ENCODE results near the gene TENT4B.
A peak's percentile ranks its signal among the peaks of the same experiment; 100 is the strongest.

Gene TENT4B

DNA sequence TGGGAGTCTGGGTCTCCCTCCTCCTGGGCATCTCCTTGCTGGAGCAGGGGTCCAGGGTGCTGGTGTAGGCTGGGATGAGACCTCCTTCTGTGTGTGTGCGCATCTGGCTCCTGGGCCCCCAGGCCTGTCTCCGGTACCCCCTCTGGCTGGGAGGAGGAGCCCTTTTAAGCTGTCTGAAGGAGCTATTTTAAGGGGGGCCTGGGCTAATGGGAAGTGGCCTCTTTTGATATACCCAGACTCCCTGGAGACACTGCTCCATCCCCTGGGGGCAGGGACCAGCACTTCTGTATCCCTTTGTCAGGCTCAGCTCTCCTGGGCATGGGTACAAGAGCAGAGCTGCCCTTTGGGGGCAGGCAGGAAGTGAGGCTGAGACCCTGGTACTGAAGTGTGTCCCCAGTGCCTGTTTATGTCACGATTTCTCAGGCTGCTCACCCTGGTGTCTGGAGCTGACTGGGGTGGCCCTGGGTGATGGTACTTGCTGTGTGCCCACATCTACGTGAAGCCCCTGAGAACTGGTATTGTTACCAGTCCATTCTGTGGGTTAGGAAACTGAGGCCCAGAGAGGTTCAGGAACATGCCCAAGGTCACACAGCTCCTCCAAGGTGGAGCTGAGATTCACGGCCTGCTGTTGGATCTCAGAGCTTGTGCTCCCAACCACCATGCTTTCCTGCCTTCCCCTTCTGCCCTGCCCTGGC lies 119.7 kb downstream of the TENT4B start:
- DNase-seq: no peak

DNA sequence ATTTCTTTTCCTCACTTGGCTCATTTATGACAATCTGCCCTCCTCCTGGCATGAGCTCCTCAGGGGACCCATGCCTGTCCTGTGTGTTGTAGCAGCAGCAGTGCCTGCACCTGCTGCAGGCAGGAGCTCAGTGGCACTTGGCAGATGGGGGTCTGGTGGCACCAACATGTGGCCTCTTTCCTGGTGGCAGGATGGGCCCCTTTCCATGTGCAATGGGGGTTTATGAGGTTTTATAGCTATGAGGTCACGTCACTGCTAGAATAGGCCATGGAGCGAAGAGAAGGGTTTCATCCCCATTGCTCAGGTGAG lies 120.2 kb downstream of the TENT4B start:
- DNase-seq: no peak

DNA sequence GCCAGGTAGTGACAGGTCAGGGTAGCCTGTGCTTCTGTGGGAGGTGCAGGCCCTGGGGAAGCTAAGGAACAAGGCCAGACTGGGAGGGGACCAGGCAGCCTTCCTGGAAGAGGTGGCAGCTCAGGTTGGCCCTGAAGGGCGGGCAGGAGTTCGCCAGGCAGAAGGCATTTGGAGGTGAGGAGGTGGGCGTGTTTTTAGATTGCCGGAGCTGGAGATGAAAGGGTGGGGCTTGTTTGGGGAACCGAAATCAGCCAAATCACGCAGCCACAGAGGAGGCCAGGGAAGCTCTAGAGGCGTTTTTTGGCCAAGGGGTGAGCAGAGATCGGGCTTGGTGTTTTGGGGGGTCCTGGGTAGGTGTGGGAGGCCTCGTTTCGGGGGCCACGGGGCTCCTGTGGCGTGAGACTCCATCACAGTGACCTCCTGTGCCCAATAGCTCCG lies 120.8 kb downstream of the TENT4B start:
- DNase-seq: peak; percentile 59

DNA sequence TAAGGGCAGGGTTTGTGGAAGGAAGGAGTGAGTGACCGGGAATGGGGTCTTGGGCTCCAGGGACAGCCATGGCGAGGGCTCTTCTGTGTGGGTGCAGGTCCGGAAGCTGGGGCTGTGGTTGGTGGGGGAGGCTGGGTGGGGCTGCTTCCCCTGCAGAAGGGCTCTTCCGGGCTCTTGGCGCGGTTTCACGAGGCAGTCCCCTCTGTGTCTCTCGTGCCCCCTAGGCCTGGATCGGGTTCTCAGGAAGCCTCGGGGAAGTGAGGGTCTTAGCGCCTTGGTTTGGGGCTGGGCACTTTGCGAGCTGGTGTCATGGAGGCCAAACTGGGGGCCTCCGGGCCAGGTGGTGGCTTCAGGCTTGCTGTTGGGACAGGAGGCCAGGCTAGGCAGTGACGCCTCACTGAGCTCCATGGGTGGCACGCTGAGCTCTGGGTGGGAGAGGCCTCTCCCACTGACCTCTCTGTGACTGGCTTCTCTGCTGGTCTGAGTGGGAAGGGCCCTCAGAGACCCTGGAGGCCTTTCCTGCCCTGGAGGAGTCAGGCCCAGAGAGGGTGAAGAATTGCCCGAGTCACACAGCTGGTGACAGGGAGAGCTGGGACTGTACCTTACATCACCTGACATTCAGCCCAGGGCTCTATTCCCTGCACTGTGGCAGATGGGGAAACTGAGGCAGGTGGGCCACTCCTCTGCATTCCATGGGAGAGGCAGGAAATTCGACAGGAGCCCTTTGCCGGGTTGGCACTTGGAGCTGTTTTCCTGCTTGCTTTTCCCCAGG lies 121.4 kb downstream of the TENT4B start:
- DNase-seq: peak; percentile 81

DNA sequence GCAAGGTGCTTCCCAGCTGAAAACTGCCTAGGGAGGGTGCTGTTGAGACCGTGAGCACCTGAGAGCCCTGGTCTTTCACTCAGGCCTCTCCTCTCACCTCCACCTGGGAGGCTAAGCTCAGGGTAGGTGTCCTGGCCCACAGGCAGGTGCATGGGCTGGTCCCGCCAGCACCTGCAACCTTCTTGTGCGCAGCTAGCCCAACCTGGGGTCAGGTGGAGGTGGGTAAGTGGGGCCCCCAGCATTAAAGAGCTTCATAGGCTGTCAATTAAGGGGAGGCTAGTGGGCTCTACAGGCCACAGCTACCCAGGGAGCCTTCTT lies 122.0 kb downstream of the TENT4B start:
- DNase-seq: no peak

DNA sequence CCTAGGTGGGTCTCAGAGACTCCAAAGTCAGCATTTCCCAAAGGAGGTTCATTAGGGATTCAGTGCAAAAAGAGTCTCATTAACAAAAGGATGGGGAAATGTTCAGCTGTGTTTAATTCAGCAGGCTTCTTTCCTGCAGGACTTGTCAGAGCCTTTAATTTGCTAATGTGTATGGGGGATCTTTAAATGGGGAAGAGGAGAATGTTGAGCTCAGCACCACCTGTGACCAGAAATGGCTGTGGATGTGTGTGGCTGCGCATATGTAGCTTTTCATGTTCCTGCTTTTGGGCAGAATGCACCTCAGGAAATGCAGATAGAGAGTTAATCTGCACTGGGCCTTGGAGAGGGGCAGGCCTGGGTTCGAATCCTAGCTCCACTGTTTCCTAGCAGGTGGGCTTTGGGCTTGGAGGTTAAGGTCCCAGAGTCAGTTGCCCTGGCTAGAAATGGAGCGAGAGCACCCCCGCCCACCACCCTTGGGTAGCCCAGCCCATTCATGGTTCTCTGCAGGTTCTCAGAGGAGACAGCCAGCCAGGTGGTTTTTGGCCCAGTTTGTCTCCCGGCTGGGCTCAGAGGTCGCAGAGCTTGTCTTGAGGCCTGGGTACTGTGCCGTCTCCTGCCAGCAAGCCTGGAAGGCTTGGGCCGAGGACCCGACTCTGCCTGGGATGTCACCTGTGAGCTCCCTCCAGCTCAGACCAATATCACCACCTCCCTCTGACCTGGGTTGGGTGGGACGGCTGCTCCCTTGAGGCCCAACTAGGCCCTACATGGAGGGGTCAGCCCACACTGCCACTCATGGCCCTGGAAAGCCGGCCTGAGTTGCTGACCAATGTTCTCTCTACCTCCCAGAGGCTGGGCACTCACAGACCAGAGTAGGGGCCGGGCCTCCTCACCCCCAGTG lies 122.6 kb downstream of the TENT4B start:
- DNase-seq: no peak

DNA sequence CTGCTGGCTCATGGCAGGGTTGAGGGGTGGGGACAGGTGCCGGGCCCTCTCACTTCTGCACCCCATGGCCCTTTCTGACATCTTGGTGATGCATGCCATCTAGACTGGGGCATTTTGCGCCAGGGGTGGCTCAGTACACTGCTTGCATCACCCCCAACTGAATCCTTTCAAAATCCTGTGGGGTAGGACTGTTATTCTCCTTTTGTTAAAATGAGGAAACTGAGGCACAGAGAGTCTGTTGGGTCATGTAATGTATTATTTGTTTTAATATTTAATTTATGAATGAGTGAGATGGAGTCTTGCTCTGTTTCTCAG lies 123.2 kb downstream of the TENT4B start:
- DNase-seq: no peak

DNA sequence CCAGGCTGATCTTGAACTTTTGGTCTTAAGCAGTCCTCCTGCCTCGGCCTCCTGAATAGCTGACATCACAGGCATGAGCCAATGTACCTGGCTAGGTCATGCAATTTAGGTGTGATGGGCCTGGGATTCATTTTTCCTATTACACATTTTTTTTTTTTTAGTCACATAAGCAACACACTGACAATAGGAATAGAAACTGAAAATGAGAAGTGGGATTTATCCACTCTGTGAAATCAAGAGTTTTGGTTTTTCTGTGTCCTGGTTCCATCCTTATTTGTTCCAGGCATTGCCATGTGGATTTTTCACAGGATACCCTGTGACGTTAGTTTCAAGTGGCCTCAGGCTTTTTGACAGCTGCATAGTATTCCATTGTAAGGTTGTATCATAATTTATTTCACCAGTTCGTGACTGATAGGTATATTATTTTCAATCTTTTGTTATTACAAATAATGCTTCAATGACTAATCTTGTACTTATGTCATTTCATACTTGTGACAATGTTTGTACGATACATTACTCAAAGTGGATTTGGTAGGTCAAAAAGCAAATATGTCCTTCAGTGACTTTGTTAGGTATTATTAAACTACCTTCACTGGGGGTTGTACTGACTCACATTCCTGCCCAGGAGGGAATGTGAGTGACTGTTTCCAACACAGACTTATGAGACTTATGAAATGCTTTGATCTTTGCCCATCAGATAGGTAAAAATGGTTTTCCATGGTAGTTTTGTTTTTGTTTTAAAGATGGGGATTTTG lies 123.9 kb downstream of the TENT4B start:
- DNase-seq: no peak

DNA sequence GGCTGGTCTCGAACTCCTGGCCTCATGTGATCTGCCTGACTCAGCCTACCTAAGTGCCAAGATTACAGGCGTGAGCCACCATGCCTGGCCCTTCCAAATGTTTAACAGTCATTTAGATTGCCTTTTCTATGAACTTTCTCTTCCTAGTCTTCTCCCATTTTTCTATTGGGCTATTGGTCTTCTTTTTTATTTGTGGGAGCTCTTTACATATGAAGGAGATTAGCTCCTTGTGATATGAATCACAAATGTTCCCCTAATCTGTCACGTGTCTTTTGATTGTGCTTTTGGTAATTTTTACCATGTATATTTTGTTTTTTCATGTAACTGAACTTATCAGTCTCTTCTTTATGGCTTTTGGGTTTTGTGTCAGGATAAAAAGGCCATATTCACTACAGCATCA lies 125.1 kb downstream of the TENT4B start:
- no peak for DNase-seq

DNA sequence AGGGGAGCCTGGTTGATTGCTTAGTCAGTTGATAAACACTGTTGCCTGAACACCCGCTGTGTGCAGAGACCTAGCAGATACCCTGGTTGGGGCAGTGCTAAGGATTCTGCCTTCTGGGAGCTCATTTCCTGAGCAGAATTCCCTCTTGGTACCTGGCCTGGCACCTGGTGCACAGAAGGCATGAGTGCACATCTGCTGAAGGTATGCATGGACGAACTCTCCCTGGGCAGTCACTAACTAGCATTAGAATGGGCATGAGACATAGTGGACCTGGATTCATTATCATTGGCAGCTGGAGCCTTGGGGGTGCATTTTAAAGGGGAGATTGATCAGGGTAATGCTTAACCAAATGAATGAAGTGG lies 126.4 kb downstream of the TENT4B start:
- no peak for DNase-seq

DNA sequence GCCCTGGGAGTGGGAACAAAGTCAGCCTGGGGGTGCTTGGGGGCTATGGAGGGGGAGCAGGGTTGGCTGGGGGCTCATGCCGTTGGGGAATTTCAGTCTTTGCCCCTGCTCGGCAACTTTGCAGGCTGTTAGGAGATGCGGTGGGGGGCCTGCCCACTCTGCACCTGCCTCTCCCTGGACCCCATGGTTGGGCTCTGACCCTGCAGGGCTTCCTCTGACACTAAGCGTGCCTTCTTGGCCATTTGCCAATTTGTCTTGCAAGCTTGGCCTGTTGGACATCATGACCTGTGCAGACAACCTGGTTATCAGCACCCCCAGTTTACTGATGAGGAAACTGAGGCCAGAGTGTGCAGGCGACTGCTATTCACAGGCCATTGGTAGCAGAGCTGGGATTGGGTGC lies 127.8 kb downstream of the TENT4B start:
- DNase-seq: no peak
